NK-92 (cell line): ENCODE results near the gene EME1.

ENCODE experiments used
- DNase-seq: peaks from one replicate; lab custom pipeline; 2025; ENCODE audit not compliant: unreplicated experiment; lab: John Stamatoyannopoulos, UW

The EME1 gene

DNA sequence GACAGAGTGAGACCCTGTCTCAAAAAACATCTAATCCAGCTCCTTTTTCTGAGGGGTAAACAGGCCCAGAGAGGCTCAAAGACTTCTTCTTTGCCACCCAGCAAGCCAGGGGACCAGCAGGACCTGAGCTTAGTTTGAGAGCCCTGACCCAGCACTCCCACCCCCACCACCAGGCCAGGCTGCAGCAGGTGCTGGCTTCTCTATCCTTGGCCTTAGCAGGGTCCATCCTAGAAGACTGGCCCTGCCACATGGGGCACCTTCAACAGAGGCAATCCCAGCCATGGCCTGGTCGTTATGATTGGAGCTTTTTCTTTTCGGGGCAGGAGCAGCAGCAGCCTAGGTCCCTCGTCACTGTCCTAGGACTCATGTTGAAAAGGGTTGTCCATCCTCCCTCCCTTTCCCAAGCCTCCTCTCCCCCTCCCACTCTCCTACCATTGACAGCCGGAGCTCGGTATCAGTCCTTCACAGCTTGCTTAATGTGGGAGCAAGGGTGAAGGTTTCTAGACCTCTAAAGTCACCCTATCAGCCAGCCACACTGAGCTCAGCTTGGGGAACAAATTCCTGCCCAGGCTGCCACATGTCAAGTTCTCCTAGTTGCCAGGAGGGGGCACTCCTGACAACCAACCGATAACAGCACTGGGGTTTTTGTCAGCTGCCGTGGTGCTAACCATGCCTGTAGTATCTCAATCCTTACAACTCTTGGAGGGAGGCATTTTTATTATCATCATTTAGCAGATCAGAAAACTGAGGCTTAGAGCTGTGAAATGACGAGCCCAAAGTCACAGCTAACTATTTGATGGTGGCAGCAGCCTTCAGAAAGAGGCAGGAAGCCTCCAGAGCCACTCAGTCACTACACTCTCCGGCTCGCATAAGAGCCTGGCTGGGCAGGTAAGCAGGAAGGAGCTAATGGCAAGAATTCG, 11.2 kb upstream of the EME1 start:
- DNase-seq = no peak

DNA sequence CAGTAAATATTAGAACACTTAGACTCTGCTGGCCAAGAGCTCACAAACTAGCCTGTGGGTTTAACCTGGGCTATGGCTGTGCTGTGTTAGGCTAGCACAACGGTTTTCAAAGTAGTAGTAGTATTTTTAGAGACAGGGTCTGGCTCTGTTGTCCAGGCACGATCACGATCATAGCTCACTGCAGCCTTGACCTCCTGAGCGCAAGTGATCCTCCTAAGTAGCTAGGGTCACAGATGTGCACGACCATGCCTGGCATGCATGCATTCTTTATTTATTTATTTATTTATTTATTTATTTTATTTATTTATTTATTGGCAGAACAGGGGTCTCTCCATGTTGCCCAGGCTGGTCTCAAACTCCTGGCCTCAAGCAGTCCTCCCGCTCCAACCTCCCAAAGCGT, 10.4 kb upstream of the EME1 start:
- no peak for DNase-seq

DNA sequence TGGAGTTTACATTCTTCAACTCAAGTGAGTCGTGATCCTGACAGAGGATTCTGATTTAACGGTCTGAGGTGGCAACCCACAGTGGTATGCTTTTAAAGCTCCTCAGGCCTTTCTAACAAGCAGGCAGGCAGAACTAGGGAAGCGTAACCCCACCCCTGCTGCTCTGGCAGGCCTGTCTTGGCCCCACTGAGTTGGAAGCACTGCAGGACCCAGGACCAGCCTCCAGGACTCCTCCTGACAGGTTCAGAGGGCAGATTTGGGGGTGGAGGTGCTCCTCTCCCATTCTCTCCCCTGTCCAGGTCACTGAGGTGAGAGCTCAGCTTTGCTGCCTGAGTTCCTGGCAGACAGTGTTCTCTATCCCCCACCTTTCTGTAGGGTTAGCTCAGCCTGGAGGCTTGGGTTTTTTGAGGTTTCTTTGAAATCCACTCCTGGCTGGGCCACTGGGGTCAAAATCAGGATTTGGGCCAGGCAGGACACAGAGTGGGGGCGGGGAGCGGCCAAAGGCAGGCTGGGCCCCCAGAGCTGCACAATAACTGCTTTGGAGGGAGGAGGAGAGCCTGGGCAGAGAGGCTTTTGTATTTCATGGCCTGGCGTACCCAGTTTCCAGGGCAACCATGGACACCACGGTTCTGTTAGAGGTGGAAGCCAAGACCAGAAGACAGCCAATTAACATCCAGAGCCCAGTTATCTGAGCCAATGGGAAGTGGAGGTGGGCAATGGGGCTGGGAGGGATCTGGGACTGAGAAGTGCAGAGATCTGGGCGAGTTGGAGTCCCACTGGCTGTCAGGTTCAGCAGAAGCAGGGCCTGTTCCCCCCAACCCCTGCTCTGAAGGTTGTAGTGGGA, 9.6 kb upstream of the EME1 start:
- DNase-seq = no peak

DNA sequence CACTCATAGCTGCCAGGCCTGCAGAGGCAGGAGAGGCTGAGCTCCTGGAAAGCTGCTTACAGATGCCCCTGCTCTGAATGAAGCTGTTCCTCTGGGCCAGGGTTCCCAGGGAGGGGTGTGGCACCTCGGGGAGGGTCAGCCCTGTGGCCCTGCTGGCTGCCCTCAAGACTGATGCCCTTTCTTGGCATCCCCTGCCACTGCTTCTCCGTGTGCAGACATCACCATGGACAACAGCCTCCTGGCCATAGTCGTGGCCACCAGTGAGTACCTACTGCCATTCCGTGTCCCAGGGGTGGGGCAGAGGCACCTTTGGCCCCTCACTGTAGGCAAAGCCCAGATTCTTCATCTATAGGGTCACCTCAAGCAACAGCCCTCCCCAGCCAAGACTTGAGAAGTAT, 9.0 kb upstream of the EME1 start:
- no peak for DNase-seq

DNA sequence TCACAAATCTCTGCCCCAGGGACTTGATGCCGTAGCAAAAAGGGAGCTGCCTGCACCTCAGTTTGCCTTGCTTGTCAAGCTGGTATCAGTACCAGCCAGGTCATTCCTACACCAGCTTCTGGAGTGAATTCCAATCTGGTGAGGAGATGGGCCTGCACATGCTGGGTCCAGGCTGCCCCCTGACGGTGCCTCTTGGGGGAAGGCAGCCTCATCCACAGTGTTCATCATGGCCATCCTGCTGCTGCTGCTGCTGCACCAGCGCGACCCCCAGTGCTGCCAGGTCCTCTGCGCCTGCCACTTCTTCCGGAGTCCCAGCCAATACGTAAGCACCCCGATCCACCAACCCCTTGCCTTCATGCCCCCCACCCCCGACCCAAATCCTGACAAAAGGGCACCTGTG, 8.3 kb upstream of the EME1 start:
- DNase-seq = no peak

DNA sequence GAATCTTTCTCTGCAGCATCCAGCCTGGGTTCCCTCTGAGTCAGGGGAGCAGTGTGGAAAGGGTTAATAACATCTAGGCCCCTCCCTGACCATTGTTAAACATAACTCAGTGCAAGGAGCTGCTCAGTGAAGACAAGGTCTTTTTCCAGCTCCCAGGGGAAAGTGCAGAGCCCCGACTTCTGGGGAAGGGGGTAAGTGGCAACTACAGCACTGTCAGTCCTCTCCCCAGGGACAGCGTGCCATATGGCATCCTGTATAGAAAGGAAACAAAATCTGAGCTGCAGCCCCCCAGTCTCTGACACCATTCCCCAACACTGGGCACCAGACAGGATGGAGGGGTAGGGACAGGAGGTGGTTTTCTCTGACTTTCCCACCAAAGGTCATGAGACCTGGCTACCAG, 7.9 kb upstream of the EME1 start:
- DNase-seq = no peak

DNA sequence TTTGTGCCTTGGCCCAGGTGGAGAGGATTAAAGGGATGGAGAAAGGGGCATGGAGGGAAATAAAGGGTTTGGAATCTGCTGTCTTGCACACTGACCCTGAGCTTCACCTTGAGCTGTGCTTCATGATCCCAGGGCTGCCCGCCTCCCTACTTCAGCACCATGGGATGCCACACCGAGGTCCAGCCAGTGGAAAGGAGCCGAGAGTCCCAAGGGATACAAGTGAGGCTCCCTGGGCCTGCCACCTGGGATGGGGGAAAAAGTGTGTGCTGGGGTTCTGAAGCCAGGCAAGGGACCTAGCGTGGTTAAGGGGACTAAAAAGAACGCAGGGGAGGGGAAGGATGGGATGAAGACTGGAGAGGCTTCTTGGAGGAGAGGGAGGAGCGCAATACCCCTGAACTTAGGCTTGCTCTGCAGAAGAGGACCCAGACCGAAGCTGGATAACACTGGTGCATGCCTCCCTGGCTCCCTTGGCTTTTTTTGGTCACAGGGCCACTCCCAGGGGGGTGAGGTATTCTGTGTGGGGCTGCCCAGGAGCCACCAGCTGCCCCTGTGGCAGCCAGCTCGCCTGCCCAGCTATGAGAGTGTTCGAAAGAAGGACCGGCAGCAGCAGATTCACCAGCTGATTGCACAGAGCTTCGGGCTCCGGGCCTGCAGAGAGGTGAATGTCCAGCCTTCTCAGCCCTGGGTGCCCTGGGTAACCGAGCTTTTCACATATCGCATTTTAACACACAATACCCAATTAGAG, 7.2 kb upstream of the EME1 start:
- no peak for DNase-seq

DNA sequence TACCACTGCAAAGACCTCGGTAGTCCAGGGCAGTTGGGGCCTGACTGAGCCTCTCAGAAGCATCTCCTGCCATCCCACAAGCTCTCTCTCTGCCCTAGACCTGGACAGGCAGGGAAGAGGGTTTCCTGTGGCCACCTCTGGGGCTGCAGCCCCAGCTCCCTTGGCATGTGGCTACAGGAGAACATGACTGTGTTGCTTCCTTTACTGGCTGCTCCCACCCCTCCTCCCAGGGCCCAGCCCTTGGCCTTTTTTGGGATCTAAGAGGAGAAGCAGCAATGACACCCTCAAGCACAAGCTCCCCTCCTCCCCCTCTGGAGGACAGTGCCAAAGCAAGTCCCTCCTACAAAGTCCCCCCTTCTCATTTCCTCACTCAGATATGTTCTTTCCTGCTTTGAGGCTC, 5.6 kb upstream of the EME1 start:
- DNase-seq = no peak

DNA sequence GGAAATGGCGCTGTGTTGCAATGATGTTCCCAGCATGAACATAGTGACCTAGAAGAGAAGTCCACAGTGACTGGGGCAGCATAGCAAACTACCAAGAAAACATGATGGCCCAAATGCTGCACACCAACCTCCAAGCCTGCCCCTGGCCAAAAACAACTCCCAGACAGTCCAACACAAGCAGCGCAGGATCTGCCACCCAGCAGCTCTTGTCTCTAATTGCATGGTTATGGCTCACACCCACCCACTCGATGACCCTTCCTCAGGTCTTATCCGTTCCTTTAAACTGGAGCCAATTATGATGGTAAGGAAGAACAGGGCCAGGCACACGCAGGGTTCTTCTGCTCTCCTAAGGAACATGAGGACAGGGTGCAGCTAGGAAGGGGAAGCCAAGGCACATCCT, 3.0 kb upstream of the EME1 start:
- no peak for DNase-seq

DNA sequence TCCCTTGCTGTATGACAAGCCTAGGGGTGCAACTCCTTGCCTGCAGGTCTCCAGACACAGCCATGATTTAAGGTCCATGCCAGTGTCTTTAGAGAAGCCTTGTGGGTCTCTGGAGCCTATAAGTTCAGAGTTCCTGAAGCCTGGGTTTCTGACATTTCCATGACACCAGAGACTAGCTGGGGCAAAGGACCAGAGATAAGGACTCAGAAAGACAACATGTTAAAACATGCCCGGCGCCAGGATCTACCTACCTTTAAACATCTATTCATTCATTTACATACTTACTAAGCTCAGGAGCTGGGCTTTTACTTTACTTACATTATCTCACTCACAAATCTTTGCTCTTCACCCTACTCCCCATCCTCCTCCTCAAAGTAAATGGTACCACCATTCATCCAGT, 1.5 kb upstream of the EME1 start:
- DNase-seq = no peak

DNA sequence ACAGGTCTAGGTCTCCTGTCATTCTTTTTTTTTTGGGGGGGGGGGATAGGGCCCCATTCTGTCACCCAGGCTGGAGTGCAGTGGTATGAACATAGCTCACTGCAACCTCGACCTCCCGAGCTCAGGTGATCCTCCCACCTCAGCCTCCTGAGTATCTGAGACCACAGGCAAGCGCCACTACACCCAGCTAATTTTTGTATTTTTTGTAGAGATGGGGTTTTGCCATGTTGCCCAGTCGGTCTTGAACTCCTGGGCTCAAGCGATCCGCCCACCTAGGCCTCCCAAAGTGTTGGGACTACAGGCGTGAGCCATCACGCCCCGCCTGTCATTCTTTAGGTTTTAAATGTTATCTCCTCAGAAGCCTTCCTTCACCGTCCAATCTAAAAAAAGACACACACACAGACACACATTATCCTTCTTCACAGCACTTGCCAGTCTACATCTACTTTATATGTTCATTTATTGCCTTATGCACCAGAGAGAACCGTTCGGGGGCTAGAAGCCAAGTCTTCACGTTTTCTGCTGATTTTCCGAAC, 739 bp upstream of the EME1 start:
- no peak for DNase-seq

DNA sequence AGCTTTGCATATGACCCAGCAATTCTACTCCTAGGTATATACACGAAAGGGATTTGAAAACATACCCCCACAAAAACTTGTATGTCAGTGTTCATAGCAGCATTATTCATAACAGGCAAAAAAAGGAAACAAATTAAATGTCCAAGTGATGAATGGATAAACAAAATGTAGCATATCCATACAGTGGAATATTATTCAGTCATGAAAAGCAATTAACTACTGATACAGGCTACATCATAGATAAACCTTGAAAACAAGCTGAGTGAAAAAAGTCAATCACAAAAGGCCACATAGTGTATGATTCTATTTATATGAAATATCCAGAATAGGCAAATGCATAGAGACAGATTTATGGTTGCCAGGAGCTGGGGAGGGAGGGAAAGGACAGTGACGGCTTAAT, 676 bp downstream of the EME1 start:
- no peak for DNase-seq

DNA sequence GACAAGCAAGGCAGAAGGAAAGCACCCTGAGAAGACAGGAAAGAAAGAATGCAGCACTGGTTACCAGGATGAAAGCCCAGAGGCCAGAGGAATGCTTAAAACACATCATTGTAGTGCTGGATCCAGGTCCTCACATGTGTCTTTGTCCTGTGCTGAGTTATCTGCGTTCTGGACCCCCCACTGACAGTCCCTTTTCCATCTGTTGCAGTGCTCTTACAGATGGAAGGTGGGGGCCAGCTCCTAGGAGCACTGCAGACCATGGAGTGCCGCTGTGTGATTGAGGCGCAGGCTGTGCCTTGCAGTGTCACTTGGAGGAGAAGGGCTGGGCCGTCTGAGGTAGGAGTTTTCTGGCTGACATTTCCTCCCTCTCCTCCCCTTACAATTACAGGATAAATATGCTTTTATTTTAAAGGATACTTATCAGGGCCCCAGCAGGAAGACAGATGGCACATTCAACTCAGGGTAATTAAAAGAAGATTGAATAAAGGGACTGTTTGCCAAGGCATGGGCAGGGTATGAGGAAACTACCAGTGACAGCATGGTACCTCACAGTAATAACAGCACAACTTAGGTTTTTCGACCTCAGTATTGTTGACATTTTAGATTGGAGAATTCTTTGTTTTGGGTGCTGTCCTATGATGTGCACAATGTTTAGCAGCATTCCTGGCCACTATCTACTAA, 3.0 kb downstream of the EME1 start:
- DNase-seq = no peak

DNA sequence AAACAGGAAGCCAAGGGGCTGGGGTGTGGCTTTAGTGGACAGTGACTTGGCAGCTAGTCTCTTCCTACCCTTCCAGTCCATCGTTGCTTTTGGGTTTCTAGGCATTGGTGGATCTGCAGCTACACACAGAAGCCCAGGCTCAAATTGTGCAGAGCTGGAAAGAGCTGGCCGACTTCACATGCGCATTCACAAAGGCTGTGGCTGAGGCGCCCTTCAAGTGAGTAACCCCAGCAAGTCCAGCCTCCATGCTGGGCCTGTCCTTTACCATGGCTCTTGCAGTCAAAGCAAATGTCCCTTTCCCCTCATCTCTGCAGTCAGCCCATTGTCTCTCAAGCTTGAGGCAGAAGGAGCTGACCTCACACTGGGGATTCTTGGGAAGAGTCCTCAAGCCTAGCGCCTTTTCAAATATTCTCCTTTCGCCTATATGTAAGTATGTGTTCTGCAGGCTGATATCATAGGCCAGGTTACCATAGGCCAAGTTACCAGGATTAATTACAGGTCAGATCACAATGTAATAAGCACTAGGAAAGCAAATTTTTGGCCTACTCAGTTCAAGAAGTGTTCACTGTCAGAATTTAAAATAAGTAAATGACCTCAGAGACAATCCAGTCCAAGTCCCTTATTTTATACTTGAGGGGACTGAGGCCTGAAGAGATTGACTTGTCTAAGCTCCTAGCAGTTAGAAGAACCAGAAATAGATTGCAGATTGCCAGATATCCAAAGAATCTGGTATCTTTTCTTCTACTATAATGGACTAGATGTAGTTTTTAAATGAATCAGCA, 6.5 kb downstream of the EME1 start:
- DNase-seq = no peak

DNA sequence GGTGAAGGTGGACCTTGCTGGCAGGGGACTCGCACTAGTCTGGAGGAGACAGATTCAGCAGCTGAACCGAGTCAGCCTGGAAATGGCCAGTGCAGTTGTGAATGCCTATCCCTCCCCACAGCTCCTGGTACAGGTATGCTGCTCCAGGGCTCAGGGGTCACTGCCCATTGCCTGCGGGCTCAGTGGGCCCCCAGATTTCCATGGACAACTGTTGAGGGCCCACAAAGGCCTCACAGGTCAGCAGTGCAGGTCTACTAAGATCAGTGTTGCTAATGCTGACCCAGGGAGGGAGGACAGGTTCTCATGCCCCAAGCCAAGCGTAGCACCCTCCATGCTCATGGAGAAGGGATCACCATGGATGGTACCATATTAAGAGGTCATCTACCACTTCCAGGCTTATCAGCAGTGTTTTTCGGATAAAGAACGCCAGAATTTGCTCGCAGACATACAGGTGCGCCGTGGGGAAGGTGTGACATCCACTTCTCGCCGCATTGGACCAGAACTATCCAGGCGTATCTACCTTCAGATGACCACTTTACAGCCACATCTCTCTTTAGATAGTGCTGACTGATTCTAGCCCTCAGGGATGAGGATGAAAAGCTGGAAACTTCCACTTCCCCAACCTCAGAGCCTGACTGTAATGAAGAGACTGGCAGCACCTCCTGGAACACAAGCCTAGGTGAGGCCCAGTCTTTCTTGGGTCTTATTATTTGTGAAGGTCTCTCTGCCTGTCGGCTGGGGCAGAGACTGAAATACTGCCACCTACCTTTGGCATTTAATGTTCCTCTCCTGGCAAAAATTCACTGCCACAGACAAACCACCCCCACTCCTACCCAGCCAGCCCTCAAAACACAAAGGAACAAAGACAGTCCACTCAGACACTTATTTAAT, 7.6 kb downstream of the EME1 start:
- DNase-seq = no peak

DNA sequence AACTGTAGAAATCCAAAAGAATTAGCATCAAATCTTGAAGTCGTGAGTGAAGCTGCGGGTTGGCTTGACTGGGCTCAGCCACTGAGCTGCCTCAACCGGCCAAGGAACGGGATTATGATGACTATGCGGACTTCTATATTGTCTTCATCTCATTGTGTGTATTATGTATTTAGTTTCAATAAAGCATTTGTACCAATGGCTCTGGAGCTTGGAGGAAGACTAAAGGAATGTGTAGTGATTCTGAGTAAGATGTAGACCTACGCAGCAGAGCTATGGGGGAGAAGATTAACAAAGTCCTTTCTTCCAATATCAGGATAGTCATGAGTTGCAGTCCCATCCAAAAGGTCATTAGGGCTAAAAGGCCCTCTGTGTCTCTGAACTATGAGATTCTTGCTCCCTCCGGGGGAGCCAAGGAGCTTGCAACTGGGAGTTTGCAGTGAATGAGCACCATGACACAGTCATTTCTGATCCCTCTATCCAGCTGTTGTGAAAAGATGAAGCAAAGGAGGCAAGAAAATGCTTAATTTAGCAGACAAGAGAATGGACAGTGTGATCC, 8.3 kb downstream of the EME1 start:
- no peak for DNase-seq

DNA sequence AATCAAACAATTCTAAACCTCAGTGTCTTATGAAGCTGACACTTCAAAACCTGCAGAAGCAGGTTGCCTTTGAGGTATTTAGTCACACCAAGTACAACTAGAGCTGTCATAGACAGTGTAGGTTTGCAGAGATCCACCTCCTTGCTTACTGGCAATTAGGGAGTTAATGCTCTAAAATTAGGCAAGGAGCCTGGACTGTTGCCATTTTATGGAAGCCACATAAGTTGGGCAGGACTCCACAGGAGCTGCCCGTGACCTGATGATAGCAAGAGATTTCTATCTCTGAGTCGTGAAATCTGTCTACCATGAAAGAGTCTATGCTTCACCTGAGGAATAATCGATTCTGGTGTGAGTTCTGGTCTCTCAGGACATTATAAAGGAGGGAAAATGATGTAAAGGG, 8.9 kb downstream of the EME1 start:
- no peak for DNase-seq

DNA sequence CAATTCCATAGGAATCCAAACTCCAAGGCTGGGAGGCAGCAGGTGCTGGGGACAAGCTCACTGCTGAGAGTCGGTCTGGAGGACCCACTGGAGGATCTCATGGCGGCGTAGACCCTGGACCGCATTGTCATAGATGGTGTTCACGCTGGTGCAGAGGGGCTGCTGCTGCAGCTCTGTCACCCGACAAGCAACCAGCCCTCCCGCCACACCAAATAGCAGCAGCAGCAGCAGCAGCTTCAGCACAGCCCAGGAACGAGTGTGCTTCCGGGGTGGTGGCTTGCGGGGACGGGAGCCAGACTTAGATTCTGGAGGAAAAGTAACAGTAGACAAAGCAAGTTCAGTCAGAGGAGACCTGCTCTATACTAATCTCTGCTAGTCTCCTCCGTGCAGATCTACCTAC, 9.9 kb downstream of the EME1 start:
- DNase-seq = no peak

DNA sequence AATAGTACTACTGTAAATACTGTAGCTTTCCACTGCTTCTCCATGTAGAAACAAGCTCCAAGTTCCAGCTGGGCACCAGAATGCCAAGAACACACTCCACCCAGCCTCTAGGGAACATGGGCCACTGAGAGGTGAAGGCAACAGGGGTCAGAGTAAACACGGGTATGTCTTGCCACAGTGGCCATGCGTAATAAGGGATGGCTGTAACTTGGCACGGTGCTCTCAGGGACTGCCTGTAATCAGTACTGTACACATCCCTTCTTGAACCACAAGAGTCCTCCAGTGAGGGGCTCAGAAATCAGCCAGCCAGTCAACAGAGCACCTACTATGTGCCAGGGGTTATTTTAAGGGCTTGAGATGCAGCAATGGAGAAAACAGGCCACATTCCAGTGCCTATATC, 13.5 kb downstream of the EME1 start:
- DNase-seq = no peak
